Non-pigmented ciliary epithelial cell (primary cell): Measurements from ENCODE around the gene PTS.

Experiments
- DNase-seq: peaks from one replicate; pipeline ENCODE4 v3.0.0-alpha.2; 2010; ENCODE audit warnings: low read depth

PTS gene

DNA sequence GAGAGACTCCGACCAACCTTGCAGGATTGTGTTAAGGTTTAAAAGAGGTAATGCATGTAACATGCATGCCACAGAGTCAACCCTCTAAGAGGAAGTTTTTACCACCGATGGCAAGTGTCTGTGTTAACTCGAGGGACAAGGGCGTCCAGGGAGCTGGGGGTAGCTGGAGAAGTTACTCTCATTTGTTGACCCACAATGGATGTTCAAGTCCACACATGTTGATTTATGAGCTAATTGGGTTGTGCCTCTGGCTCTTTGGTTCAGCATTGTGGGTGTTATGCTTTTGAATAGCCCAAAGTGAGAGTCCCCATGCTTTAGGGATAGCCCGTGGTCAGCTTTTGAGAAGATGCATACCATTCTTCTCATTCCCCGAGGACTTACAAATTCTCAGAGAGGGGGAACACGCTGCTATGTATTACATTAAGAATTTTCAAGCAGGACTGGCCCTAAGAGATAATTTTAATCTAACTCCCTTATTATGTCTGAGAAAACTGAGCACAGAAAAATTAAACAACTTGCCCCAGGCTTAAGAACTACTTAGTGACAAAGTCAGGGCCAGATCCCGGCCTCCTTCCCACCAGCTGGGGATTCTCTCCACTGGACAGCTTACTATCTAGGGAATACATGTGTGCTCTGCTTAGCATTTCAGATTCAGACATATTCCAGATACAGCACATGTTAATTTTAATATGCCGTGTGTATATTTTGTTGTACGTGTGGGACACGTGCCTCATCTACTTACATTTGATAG lies 39.6 kb downstream of the PTS start:
- DNase-seq = no peak

DNA sequence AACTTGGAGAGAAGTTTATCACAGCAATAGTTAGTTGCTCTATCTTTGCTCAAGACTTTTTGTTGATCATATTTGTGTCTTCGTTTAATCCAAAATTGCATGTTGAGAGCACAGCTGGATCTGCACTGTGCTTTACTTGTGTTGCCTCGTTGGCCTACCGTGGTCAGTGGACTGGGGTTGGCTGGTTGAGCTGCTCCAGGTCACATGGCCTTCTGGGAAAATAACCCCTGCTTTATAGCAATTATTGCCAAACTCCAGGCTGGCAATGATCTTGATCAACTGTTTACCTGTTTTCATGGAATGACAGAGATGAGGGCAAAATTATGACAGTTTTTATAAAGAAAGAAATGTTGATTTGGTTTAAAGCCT lies 40.2 kb downstream of the PTS start:
- DNase-seq = no peak

DNA sequence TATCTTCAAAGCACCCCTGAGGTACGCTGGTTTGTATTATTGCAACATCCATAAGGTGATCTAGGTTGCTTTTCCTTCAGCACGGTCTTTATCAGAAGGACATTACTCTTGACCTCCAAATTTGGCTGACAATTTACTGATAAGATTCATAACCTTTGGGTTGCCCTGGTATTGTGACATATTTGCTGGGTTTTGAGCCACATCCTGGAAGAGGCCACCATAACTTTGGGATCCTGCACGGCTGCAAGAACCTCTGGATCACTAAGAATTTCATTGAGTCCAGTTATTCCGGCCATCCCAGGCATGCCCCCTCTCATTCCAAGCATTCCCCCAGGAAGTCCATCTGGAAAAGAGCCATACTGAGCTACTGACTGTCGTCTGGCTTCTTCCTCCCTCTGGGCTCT lies 41.0 kb downstream of the PTS start:
- DNase-seq = no peak

DNA sequence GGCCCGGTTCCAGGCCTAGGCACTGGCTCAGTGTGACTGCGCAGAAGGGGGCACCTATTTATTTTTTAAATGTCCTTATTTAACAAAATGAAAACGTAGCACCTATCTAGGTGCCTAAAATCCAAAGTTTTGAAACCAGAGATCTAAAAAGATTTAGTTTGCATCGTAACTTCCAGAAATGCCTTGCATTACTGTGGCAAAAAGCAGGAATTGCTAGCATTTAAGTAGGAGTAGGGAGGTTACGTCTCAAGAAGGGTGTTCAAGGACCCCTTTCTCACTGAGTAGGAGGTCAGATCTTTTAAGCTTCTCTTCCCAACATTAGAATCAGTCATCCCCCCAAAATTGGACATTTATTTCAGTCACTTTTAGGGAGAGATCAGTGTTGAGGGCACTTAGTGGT lies 42.2 kb downstream of the PTS start:
- no peak for DNase-seq

DNA sequence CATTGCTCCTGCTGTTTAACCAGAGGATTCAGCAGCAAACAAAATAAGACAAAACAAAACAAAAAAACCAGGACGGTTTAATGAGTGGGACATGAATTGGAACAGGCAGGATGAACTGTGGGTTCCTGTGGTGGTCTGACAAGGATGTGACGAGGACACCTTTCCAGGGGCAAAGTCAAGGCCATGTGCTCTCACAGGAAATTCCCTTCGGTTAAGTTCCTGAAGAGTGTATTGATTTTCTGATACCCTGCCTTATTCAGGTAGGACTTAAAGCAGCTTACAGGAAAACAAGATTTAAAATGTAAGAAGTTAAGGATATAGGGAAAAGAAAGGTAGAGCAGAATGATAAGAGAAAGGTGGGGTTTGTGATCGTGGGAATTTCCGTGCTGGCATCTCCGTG lies 42.9 kb downstream of the PTS start:
- no peak for DNase-seq

DNA sequence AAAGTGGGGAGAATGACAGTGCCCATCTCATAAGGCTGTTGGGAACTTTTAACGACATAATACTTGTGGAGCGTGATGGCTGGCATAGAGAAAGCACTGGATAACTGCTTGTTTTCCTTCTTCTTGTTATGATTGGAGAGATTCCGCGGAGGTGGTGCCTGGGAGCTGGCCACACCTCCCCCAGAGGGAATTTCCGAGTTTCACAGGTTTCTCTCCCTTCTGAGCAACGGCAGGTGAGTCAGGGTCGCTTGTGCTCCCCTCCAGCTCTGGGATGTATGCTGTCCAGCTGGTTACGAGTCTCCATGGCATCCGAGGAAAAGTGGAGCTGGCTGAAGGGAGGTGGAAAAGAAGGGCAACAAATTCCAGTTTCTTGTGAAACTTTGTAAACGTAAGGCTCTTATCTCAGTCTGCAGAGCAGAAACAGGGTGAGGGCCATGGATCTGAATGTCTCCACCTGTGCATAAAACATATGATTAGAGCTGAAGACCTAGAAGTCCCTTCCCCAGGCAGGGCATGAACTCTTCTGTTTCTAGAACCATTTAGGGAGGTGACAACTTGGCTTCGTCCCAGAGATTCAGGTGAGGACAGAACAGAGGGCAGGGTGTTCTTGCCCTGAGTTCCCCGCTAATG lies 44.4 kb downstream of the PTS start:
- no peak for DNase-seq

DNA sequence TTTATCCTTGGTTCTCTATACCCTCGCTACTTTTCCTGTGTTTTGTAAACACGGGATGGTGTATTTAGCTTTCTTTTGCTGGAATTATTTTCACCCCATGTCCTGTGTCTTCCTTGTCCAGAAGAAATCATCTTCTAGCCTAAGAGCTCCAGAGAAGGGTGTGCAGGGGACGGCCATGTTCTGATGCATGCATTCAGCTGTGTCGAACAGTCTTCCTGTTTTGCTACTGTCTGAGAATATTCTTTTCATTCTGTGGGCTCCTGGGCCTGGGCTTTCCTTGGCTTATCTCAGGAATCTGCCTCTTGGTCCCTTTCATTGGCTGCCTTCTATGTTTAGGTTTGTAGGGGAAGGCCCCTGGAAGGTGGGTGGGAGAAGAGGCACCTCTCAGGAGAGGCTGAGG lies 45.0 kb downstream of the PTS start:
- DNase-seq = no peak

DNA sequence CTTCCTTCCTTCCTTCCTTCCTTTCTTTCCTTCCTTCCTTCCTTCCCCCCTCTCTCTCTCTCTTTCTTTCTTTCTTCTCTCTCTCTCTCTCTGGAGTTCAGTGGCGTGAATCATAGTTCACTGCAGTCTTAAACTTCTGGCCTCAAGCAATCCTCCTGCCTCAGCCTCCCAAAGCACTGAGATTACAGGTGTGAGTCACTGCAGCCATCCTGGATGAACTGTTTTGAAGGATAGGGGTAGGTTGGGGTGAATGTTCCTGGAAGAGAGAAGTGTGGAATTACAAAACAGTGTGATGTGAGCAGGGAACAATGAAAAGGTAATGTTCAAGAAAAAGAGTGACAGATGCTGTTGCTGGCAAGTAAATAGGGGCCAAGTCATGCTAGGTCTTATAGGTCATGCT lies 46.8 kb downstream of the PTS start:
- DNase-seq = no peak

DNA sequence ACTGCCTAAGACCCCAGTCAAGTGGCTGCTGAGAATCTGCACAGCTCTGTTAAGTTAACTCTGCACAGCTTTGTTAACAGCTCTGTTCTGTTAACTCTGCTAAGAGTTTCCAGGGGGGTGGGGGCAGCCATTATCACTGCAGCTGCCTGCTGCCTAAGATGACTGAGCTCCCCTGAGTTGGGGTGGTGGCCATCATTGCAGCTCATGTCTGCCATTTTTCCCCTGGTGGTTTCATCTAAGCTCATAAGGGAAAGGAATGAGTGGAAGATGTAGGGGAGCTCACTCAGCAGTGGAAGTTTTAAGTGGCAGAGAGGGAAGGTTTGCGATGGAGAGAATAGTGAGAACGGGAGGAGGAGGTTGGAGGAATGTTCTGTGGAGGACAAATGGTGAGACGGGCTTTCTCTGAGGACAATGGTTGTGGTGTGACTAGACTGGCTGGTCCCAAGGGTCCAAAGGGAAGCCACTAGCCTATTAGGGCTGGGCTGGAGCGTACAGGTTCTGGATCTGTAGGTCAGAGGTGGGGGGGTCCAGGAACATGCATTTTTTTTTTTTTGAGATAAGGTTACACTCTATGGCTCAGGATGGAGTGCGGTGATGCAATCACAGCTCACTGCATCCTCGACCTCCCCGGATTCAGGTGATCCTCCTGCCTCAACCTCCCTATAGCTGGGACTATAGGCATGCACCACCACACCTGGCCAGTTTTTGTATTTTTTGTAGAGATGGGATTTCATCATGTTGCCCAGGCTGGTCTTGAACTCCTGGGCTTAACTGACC lies 48.0 kb downstream of the PTS start:
- DNase-seq = no peak

DNA sequence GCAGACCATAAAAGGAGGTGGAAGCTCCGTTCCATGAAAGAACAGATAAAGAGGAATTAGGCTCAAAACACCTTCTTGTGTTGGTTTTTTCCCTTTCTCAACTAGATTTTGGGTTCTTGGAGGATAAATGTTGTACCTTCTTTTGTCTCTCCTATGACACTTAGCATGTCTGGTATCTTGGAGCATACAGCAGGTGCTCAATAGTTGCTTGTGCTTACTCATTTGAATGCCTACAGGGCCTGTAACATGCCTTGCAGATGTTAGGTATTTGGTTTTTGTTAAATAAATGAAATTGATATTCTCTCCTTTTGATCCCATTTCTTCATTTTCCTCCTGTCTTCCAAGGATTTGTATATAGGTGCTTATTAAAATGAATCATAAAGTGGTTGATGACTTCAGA lies 50.8 kb downstream of the PTS start:
- DNase-seq = no peak

DNA sequence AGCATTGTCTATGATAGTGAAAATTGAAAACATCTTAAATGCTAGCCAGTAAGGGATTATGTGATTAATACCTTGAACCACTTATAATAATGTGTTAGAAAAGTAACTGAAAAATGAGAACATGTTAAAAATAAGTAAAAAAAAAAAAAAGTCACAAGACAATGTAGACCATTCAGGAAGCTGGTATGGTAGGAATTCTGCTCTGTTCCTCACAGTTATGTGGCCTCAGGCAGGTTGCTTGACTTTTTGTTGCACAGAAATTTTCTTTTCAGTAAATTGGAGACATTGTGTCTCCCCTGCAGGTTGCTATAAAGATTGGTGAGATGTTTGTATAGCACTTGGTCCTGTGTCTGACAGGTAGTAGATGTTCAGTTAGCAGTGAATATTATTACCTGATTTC lies 51.7 kb downstream of the PTS start:
- DNase-seq = no peak

DNA sequence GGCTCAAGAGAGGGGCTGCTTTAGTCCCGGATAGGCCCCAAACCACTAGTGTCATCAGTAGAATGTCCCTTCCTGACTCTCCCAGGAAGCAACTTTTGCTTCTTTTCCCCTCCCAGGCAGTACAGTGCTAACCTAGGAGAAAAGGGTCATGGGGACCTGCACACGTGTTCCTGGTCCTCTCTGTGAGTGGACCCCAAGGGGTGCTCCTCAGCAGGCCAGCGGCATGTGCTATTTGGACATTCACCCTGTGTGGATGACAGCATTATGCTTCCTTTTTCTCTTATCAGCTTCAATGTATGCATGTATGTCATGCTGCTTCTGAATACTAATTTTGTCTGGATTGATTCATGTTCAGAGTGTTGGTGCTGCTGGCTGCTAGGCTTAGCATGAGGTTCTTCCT lies 52.6 kb downstream of the PTS start:
- DNase-seq = no peak

DNA sequence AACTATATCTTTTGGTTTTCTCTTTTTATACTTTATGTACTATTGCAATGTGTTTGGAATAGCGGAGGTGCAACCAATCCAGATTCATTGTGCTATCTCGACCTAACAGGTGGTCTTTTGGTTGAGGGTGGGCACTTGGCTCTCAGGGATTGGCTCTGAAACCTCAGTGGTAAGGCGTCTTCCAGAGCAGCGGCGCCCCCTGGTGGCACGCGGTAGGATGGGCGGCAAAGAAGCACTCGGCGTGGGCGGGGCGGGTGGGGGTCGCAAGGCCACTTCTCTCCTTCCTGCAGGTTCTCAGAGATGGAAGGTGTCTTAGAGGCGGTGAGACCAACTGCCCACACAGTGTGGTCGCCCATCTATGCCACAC lies 53.7 kb downstream of the PTS start:
- no peak for DNase-seq

DNA sequence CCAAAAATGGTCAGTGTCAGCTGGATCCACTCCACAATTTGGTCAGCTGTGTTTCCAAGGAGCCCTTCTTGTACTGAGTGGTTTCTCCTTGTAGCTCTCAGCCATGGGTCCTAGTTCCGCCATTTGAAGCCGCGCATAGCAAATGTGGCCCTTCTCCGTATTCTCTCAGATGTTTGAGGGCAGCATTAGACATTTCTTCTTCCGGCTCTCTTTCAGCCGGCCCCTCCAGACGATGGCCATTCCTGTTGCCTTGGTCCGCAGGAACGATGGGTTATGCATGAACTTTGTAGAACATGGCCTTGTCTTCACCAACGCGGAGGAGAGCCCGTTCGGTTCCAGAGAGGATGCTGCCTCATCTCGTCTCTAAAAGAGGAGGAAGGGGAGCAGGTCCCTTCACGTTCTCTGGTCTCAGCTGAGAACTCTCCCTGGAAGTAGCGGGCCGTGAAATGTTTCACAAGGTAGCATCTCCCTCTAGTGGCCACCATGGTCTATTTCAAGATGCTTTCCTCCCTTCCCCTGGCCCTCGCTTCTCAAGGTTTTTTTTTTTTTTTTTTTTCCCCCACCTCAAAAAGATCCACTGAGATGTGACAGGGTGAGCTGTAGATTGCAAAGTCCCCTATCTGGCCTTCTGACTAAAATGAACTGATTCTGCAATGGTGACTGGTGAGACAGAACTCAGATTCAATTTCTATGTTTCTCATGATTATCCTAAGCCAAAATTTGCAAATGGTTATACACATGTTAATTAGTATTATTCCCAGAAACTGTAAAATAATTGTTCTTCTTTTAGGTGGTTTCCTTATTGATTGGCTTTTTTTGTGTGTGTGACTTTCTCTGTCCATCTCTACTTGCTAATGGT lies 54.3 kb downstream of the PTS start:
- DNase-seq = peak; percentile 59

DNA sequence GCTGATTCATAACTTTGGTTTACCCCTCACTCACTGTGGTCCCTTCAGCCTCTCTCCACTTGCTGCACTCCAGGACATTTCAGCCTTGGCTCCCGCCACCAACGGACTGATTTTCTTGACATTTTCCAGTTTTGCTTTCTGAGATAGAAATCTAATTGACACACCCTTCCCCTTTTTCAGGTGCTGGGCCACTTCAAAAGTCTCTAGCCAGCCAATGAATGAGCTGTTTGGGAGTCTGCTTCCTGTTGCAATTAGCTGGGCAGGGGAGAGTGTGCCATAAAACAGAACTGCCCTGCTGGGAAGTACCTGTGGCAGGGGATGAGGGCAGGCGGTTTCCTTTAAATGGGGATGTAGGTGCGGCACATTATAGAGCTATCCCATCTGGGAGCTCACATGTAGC lies 55.5 kb downstream of the PTS start:
- no peak for DNase-seq
